ENCODE results near the gene MKLN1. TPM values are rescaled to one million over a fixed set of nuclear protein-coding genes. Genes with fewer than 3 reads are reported as not detected.
A peak's percentile ranks its signal among the peaks of the same experiment; 100 is the strongest.

MKLN1 gene
- total RNA-seq, 4 donors from 2014 or later, result 15.2 to 42.3 (median 24.0) TPM

DNA sequence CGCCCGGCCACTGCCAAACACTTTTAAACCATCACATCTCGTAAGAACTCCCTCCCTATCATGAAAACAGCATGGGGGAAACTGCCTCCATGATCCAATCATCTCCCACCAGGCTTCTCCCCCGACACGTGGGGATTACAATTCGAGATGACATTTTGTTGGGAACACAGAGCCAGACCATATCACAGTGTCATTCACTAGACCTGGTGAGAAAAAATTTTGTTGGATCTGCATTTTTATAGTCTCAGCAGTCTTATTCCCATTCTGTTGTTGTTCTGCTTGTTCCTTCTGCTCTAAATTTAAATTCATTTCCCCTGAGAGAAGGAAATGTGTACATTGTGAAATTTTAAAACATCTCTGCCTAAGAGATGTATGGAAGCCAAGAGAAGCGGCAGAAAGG is 4.8 kb upstream of the MKLN1 start:
- WGBS, 2 donors, result 82 to 89% methylated on average over 6 to 7 of the region's 7 CpGs
- peaks cover 0 to 10% (median 7%) of the 10 kb centered on the region in 3 donors for H3K4me1 ChIP-seq
- no peak for DNase-seq

DNA sequence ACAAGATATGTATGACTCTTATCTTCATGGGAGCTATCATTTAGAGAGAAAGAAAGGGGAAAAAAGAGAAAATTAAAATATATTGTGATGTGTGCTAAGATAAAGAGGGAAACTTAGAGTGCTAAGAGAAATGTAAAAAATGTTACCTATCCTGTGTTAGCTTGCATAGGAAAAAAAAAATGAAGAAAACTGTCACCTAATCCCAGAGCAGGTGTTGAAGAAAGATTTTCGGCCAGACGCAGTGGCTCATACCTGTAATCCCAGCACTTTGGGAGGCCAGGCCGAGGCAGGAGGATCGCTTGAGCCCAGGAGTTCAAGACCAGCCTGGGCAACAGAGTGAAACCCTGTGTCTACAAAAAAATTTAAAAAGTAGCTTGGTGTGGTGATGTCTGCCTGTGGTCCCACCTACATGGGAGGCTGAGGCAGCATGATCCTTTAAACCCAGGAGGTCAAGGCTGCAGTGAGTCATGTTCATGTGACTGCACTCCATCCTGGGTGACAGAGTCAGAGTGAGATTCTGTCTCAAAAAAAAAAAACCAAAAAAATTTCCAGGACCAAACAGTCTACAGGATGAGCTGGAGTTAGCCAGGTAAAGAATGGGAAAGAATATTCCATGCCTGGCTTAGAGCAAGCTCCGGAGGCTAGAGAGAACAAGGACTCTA is 2.4 kb upstream of the MKLN1 start:
- DNase-seq, result no peak
- Histone ChIP-seq H3K27ac (no peak overlapping the region), H3K4me3 (no peak overlapping the region), H3K27me3 (no peaks in the 10 kb centered on the region), H3K9me3 (no peaks in the 10 kb centered on the region), H3K36me3 (no peaks in the 10 kb centered on the region), H3K4me1 (peaks cover 7 to 28% (median 13%) of the 10 kb centered on the region in 3 donors)
- TF ChIP-seq POLR2A (IDR thresholded peaks at IDR 0.05), result no peak
- TF ChIP-seq, protein P1, sequence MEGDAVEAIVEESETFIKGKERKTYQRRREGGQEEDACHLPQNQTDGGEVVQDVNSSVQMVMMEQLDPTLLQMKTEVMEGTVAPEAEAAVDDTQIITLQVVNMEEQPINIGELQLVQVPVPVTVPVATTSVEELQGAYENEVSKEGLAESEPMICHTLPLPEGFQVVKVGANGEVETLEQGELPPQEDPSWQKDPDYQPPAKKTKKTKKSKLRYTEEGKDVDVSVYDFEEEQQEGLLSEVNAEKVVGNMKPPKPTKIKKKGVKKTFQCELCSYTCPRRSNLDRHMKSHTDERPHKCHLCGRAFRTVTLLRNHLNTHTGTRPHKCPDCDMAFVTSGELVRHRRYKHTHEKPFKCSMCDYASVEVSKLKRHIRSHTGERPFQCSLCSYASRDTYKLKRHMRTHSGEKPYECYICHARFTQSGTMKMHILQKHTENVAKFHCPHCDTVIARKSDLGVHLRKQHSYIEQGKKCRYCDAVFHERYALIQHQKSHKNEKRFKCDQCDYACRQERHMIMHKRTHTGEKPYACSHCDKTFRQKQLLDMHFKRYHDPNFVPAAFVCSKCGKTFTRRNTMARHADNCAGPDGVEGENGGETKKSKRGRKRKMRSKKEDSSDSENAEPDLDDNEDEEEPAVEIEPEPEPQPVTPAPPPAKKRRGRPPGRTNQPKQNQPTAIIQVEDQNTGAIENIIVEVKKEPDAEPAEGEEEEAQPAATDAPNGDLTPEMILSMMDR (IDR thresholded peaks at IDR 0.05), result no peak
- 80 to 92% methylated on average over 5 of the region's 5 CpGs for WGBS, 2 donors
- intact Hi-C loops (cut with DNase I), result no loop called here

More for the DNA sequence above, 4.8 kb upstream of the MKLN1 start:
- no peak overlapping the region for H3K27ac ChIP-seq
- H3K36me3 ChIP-seq, result no peaks in the 10 kb centered on the region
- intact Hi-C loops (cut with DNase I), result no loop called here
- no peak overlapping the region for H3K4me3 ChIP-seq
- TF ChIP-seq, protein P1 (IDR thresholded peaks at IDR 0.05), result no peak
- TF ChIP-seq POLR2A (IDR thresholded peaks at IDR 0.05), result no peak
- H3K27me3 ChIP-seq, result no peaks in the 10 kb centered on the region
- H3K9me3 ChIP-seq, result no peaks in the 10 kb centered on the region

DNA sequence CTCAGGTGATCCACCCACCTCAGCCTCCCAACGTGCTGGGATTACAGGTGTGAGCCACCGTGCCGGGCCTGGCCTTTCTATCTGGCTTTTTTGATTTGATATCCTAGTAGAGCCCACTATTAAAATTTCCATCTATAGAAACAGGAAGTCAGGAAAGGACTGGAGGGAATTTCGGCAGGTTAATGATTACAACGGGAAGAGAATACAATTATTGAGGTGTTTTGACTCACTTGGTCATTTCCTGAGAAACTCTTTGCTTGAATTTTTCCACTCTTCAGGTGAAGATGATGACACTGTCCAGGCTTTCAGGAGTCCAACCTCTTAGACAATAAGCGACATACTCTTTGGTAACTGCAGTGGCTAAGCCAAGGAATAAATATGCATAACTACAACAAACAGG is 1.1 kb upstream of the MKLN1 start:
- H3K4me3 ChIP-seq, result peak overlapping the region in 3 of 4 donors; percentile 75 to 100 (median 91)
- intact Hi-C loops (cut with DNase I), result no loop called here

DNA sequence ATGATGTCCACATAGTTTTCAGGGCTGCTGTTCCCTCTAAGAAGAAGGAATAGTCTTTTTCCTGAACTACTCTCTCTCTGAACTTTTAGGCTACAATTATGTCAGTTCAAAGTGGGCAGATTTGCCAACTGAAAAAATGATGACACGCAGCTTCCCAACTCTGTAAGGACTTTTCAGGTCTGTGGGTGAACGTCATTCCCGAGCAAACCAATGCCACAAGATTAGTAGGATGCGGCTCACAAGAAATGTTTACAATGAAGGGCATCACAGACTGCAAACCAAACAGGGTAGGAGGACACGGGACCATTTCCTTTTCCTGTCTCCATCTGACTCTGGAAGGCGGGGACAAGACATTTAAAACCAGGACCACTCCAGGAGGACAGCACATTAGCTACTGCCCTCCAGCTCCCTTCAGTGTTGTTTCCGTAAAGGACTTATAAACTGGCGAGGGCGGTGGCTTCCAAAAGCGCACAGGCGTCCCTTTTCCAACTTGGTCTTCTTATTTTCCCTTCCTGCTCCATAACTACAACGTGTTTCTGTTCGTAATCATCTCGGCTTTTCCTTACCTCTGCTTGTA is 539 bp upstream of the MKLN1 start:
- no peaks in the 10 kb centered on the region for H3K27me3 ChIP-seq
- TF ChIP-seq POLR2A (IDR thresholded peaks at IDR 0.05), result no peak
- WGBS, 2 donors, result 0% methylated on average over 14 of the region's 14 CpGs
- H3K9me3 ChIP-seq, result no peaks in the 10 kb centered on the region
- DNase-seq, result no peak
- H3K4me1 ChIP-seq, result peaks cover 7 to 46% (median 17%) of the 10 kb centered on the region in 3 donors
- no peaks in the 10 kb centered on the region for H3K36me3 ChIP-seq
- intact Hi-C loops (cut with DNase I), result no loop called here
- H3K4me3 ChIP-seq, result peak overlapping the region; percentile 75 to 100 (median 94)
- peak overlapping the region; percentile 94 to 100 (median 98) for H3K27ac ChIP-seq

More for the DNA sequence above, 1.1 kb upstream of the MKLN1 start:
- TF ChIP-seq, protein P1 (IDR thresholded peaks at IDR 0.05), result no peak
- no peak for TF ChIP-seq POLR2A (IDR thresholded peaks at IDR 0.05)
- DNase-seq, result no peak
- 70 to 80% methylated on average over 6 of the region's 6 CpGs for WGBS, 2 donors
- H3K4me1 ChIP-seq, result peaks cover 7 to 40% (median 17%) of the 10 kb centered on the region in 3 donors
- H3K9me3 ChIP-seq, result no peaks in the 10 kb centered on the region
- H3K27ac ChIP-seq, result peak overlapping the region in 3 of 4 donors; percentile 94 to 100 (median 97)
- no peaks in the 10 kb centered on the region for H3K36me3 ChIP-seq
- no peaks in the 10 kb centered on the region for H3K27me3 ChIP-seq

DNA sequence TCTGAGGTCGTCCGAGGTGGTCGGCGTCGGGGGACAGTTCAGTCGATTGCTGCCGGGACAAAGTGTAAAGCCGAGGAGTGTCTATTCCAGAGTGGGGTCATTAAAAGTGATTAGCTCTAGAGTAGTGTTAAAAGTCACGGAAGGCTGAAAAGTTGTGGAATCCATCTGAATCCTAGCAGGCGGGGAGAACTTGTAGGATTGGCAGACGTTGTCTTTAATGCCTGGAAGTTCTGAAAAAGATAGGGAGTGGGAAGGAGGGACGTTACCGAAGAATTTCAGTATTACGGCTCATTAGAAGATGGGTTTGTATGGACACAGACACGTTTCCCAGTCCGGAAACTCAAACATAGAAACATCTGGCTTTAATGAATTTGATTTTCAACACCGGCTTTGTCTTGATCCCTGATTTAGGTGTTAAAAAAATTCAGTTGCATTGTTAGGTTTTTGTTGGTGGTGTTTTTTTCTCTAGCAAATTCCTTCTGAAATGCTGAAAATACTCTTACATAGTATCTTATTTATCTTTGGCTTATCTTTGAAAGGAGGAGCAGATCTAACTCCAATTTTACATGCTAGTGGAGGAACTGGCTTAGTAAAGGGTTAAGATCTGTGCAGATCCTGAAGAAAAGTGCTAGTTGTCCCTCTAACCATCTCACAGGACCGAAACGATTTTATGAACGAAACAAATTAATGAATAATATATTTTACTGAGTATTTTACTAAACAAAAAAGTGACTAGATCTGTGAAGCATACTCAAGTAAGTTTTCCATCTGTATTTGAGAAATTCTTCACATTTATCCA is 900 bp downstream of the MKLN1 start:
- intact Hi-C loops (cut with DNase I), result no loop called here

More for the DNA sequence above, 900 bp downstream of the MKLN1 start:
- TF ChIP-seq POLR2A (IDR thresholded peaks at IDR 0.05), result no peak
- TF ChIP-seq, protein P1 (IDR thresholded peaks at IDR 0.05), result no peak
- Histone ChIP-seq H3K4me1 (peaks cover 7 to 53% (median 17%) of the 10 kb centered on the region in 3 donors), H3K27me3 (no peaks in the 10 kb centered on the region), H3K27ac (peak overlapping the region; percentile 94 to 100 (median 98)), H3K4me3 (peak overlapping the region; percentile 75 to 100 (median 94)), H3K36me3 (peaks cover 0 to 8% (median 0%) of the 10 kb centered on the region in 3 donors), H3K9me3 (no peaks in the 10 kb centered on the region)
- 2 to 5% methylated on average over 18 to 19 of the region's 20 CpGs for WGBS, 2 donors
- DNase-seq, result no peak

Measured in esophagus squamous epithelium (tissue), 5 donors.